CD4-positive, alpha-beta T cell treated with Interleukin-6 for 4 hours (primary cell): ENCODE results near the gene NPHP4.
A peak's percentile ranks its signal among the peaks of the same experiment; 100 is the strongest.

Source experiments
- DNase-seq: peaks from one replicate; pipeline ENCODE4 v3.0.0-alpha.2; 2020; ENCODE audit warnings: mixed read lengths

NPHP4 gene

GRCh38 chr1:5989286-5989605 lies 3.0 kb downstream of the NPHP4 start:
- DNase-seq = no peak

GRCh38 chr1:5988596-5989285 lies 3.5 kb downstream of the NPHP4 start:
- DNase-seq = no peak

- no peak for DNase-seq
These were observed 6.2 kb downstream of the NPHP4 start for GRCh38 chr1:5986018-5986417.

GRCh38 chr1:5985250-5985649 lies 7.0 kb downstream of the NPHP4 start:
- DNase-seq = no peak

GRCh38 chr1:5983361-5984103 lies 8.7 kb downstream of the NPHP4 start:
- no peak for DNase-seq

GRCh38 chr1:5982868-5983267 lies 9.4 kb downstream of the NPHP4 start:
- no peak for DNase-seq

GRCh38 chr1:5982276-5982675 lies 9.9 kb downstream of the NPHP4 start:
- no peak for DNase-seq

GRCh38 chr1:5981009-5981380 lies 11.2 kb downstream of the NPHP4 start:
- DNase-seq = no peak

GRCh38 chr1:5980314-5981008 lies 11.8 kb downstream of the NPHP4 start:
- DNase-seq = no peak

GRCh38 chr1:5979536-5980313 lies 12.5 kb downstream of the NPHP4 start:
- DNase-seq = no peak

- no peak for DNase-seq
These were observed 13.8 kb downstream of the NPHP4 start for GRCh38 chr1:5978452-5978851.

GRCh38 chr1:5977494-5978444 lies 14.5 kb downstream of the NPHP4 start:
- no peak for DNase-seq

GRCh38 chr1:5976726-5977493 lies 15.3 kb downstream of the NPHP4 start:
- DNase-seq = no peak

GRCh38 chr1:5976231-5976630 lies 16.0 kb downstream of the NPHP4 start:
- no peak for DNase-seq

GRCh38 chr1:5975133-5975880 lies 16.9 kb downstream of the NPHP4 start:
- DNase-seq = peak; percentile 29

- no peak for DNase-seq
These were observed 17.6 kb downstream of the NPHP4 start for GRCh38 chr1:5974631-5975030.

- no peak for DNase-seq
These were observed 18.5 kb downstream of the NPHP4 start for GRCh38 chr1:5973771-5974170.

GRCh38 chr1:5972198-5972520 lies 20.1 kb downstream of the NPHP4 start:
- DNase-seq = no peak

- no peak for DNase-seq
These were observed 20.6 kb downstream of the NPHP4 start for GRCh38 chr1:5971471-5972197.
